ENCODE results near the gene RINT1. TPM values are rescaled to one million over a fixed set of nuclear protein-coding genes. Genes with fewer than 3 reads are reported as not detected.

The RINT1 gene
- total RNA-seq, 4 donors from 2014 or later, result 17.3 to 30.5 (median 20.3) TPM

- no peaks in the 10 kb centered on the region for H3K27me3 ChIP-seq
- no peak for TF ChIP-seq CTCF (IDR thresholded peaks at IDR 0.05)
- no peak for TF ChIP-seq POLR2A (IDR thresholded peaks at IDR 0.05)
- no peak for DNase-seq
- no peaks in the 10 kb centered on the region for H3K36me3 ChIP-seq
- H3K27ac ChIP-seq, result no peak overlapping the region
- H3K4me1 ChIP-seq, result peaks cover 0 to 8% (median 0%) of the 10 kb centered on the region in 4 donors
- H3K4me3 ChIP-seq, result no peak overlapping the region
- H3K9me3 ChIP-seq, result no peaks in the 10 kb centered on the region
Observed at GRCh38 chr7:105587909-105588635, 56.1 kb downstream of the RINT1 start.

GRCh38 chr7:105589356-105590077, 57.5 kb downstream of the RINT1 start:
- Histone ChIP-seq H3K4me1 (peaks cover 0 to 8% (median 0%) of the 10 kb centered on the region in 4 donors), H3K4me3 (no peak overlapping the region), H3K36me3 (no peaks in the 10 kb centered on the region), H3K27ac (no peak overlapping the region), H3K9me3 (no peaks in the 10 kb centered on the region), H3K27me3 (no peaks in the 10 kb centered on the region)
- no peak for TF ChIP-seq POLR2A (IDR thresholded peaks at IDR 0.05)
- peak; percentile 13 to 61 (median 54) for TF ChIP-seq CTCF (IDR thresholded peaks at IDR 0.05)
- peak in 2 of 3 donors; percentile 31 to 70 for DNase-seq

- peaks cover 0 to 8% (median 0%) of the 10 kb centered on the region in 4 donors for H3K4me1 ChIP-seq
- DNase-seq, result no peak
- TF ChIP-seq POLR2A (IDR thresholded peaks at IDR 0.05) (no peak), CTCF (IDR thresholded peaks at IDR 0.05) (no peak)
- H3K4me3 ChIP-seq, result no peak overlapping the region
- H3K9me3 ChIP-seq, result no peaks in the 10 kb centered on the region
- H3K27me3 ChIP-seq, result no peaks in the 10 kb centered on the region
- H3K27ac ChIP-seq, result no peak overlapping the region
- no peaks in the 10 kb centered on the region for H3K36me3 ChIP-seq
Observed at GRCh38 chr7:105590793-105591192, 58.8 kb downstream of the RINT1 start.

- no peaks in the 10 kb centered on the region for H3K36me3 ChIP-seq
- H3K4me1 ChIP-seq, result peaks cover 0 to 8% (median 0%) of the 10 kb centered on the region in 4 donors
- H3K27ac ChIP-seq, result no peak overlapping the region
- H3K4me3 ChIP-seq, result no peak overlapping the region
- no peak for DNase-seq
- H3K9me3 ChIP-seq, result no peaks in the 10 kb centered on the region
- no peaks in the 10 kb centered on the region for H3K27me3 ChIP-seq
- TF ChIP-seq POLR2A (IDR thresholded peaks at IDR 0.05), result no peak
- TF ChIP-seq CTCF (IDR thresholded peaks at IDR 0.05), result no peak
Observed at GRCh38 chr7:105591522-105591921, 59.5 kb downstream of the RINT1 start.

GRCh38 chr7:105594034-105594433, 62.0 kb downstream of the RINT1 start:
- no peak for DNase-seq
- Histone ChIP-seq H3K4me1 (peaks cover 0 to 5% (median 0%) of the 10 kb centered on the region in 4 donors), H3K4me3 (no peak overlapping the region), H3K27me3 (no peaks in the 10 kb centered on the region), H3K9me3 (no peaks in the 10 kb centered on the region), H3K27ac (no peak overlapping the region), H3K36me3 (no peaks in the 10 kb centered on the region)
- TF ChIP-seq CTCF (IDR thresholded peaks at IDR 0.05) (no peak), POLR2A (IDR thresholded peaks at IDR 0.05) (no peak)
